ENCODE data around the gene CTF1.
A peak's percentile ranks its signal among the peaks of the same experiment; 100 is the strongest.

The CTF1 gene

DNA sequence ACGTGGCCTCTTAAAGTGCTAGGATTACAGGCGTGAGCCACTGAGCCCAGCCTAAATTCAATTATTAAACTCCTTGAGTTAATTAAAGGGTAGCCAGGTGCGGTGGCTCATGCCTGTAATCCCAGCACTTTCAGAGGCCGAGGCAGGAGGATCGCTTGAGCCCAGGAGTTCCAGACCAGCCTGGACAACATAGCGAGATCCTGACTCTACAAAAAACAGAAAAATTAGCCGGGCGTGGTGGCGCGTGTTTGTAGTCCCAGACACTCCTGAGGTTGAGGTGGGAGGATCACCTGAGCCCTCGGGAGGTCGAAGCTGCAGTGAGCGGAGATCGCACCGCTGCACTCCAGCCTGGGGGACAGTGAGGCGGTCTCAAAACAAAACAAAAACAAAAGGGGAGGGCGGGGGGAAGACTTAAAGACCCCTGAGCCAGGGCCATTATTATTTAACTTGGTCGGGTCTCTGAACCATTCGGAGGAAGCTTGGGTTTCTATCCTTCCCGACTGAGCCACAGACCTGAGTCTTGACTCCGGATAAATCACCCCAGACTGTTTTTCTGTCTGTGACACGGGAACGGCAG lies 22.1 kb upstream of the CTF1 start:
- Histone ChIP-seq H3K36me3 (ENCODE audit: control insufficient read depth, low read length) (peaks cover 11% of the 10 kb centered on the region), H3K4me2 (ENCODE audit: low read length) (peak overlapping the region; percentile 82), H3K4me3 (ENCODE audit: low read length) (peak overlapping the region; percentile 93), H4K20me1 (ENCODE audit: control insufficient read depth, insufficient read depth, low read depth, low read length) (no peaks in the 10 kb centered on the region), H3F3A (ENCODE audit: control insufficient read depth, insufficient read depth) (no peaks in the 10 kb centered on the region), H3K27ac (ENCODE audit: low read depth, low read length) (peak overlapping the region; percentile 54), H3K79me2 (ENCODE audit: control insufficient read depth, low read length) (peaks cover 30% of the 10 kb centered on the region), H3K9me3 (ENCODE audit: control insufficient read depth, insufficient read depth, low read length) (no peaks in the 10 kb centered on the region), H3K9me2 (replicated peaks; ENCODE audit: control insufficient read depth, low read length) (no peaks in the 10 kb centered on the region), H3K27me3 (ENCODE audit: control insufficient read depth, low read length) (no peaks in the 10 kb centered on the region), H3K4me1 (ENCODE audit: control insufficient read depth, low read length) (peaks cover 28% of the 10 kb centered on the region)
- TF ChIP-seq, protein P1, sequence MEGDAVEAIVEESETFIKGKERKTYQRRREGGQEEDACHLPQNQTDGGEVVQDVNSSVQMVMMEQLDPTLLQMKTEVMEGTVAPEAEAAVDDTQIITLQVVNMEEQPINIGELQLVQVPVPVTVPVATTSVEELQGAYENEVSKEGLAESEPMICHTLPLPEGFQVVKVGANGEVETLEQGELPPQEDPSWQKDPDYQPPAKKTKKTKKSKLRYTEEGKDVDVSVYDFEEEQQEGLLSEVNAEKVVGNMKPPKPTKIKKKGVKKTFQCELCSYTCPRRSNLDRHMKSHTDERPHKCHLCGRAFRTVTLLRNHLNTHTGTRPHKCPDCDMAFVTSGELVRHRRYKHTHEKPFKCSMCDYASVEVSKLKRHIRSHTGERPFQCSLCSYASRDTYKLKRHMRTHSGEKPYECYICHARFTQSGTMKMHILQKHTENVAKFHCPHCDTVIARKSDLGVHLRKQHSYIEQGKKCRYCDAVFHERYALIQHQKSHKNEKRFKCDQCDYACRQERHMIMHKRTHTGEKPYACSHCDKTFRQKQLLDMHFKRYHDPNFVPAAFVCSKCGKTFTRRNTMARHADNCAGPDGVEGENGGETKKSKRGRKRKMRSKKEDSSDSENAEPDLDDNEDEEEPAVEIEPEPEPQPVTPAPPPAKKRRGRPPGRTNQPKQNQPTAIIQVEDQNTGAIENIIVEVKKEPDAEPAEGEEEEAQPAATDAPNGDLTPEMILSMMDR (IDR thresholded peaks at IDR 0.05; ENCODE audit: low read depth, low read length, poor library complexity, severe bottlenecking) = no peak
- TF ChIP-seq EZH2phosphoT487 (IDR thresholded peaks at IDR 0.05; ENCODE audit: borderline replicate concordance, low read length) = no peak

DNA sequence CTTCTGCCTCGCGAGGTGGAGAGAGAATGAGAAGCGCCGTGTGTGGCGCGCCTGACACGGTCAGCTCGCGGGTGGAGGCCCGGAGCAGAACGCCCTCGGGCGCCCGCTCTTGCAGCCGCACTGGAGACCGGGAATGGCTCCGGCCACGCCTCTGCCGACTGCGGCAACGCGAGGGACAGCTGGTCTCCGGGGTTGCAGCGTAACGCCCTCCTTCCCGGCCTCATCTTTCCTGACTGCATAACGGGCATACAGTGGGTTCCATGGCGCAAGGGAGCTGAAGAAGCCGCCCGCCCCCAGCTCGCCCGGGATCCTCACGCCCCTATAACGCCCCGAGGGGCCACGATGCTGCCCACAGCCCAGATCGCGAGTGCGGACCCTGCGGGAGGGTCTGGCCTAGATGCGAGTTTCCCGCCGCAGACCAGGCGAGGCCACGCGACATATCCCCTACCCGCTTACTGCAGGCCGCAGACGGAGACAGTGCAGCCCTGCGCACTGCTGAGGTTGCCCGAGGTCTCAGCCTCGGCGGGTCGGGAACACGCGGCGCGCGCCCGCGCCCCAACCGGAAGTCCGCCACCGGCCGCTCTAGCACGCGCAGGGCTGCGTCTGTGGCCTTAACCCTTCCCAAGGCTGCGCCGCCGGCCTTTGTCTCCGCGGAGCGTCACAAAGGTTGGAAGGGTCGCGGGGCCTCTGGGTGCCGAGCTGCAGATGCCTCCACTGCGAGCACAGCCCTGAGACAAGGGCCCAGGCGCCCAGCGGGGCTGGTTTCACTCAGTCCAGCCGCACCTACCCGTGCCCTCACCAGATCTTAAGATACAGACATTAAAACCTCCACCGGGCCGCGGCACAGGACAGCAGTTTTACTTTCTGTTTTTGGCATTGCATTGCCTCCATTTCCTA lies 21.3 kb upstream of the CTF1 start:
- Histone ChIP-seq H3K27me3 (ENCODE audit: control insufficient read depth, low read length) (no peaks in the 10 kb centered on the region), H3K9me3 (ENCODE audit: control insufficient read depth, insufficient read depth, low read length) (no peaks in the 10 kb centered on the region), H3F3A (ENCODE audit: control insufficient read depth, insufficient read depth) (no peaks in the 10 kb centered on the region), H3K9me2 (replicated peaks; ENCODE audit: control insufficient read depth, low read length) (no peaks in the 10 kb centered on the region), H3K27ac (ENCODE audit: low read depth, low read length) (peak overlapping the region; percentile 54), H3K36me3 (ENCODE audit: control insufficient read depth, low read length) (peaks cover 11% of the 10 kb centered on the region), H3K4me3 (ENCODE audit: low read length) (peak overlapping the region; percentile 93), H4K20me1 (ENCODE audit: control insufficient read depth, insufficient read depth, low read depth, low read length) (no peaks in the 10 kb centered on the region), H3K4me2 (ENCODE audit: low read length) (peak overlapping the region; percentile 82), H3K79me2 (ENCODE audit: control insufficient read depth, low read length) (peaks cover 30% of the 10 kb centered on the region), H3K4me1 (ENCODE audit: control insufficient read depth, low read length) (peaks cover 28% of the 10 kb centered on the region)
- TF ChIP-seq, protein P1 (IDR thresholded peaks at IDR 0.05; ENCODE audit: low read depth, low read length, poor library complexity, severe bottlenecking) = peak; percentile 19
- TF ChIP-seq EZH2phosphoT487 (IDR thresholded peaks at IDR 0.05; ENCODE audit: borderline replicate concordance, low read length) = no peak

DNA sequence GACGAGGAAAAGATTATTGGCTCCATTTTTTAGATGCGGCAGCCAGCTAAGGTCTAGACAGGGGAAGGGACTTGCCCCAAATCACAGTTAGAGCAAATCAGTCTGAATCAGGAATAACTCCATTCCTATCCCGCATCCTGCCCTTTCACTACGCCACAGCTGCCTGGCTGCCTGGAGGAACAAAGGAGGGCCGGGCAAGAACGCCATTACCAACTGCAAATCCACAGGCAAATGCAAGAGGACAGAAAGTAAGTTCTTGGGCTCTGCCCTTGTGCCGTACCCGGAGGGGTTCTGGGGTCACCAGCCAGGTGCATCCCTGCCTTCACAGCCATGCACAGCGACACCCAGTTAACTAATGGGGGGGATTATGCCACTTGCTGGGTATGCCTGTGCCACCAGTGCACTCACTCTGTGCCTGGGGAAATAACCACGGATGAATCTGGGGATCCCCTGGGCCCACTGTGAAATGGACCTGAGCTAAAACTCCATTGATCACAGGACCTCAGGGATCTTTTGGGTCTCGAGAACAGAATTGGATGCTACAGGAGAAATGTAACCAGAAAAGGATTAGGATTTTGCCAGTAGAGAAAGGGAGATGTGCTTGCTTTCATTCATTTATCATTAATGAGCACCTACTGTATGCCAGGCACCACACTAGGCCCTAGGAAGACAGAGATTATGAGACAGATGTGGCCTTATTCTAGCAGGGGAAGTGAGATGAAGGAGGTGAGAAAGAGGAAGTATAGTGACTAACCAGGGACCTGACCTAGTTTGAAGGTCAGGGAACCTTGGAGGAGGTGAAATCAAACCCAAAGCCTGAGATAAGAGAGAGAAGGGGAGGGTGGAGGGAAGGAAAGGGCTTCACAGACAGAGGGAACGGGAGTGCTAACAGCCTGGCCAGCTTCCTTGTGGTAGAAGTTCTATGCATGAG lies 20.3 kb upstream of the CTF1 start:
- Histone ChIP-seq H4K20me1 (ENCODE audit: control insufficient read depth, insufficient read depth, low read depth, low read length) (no peaks in the 10 kb centered on the region), H3K9me3 (ENCODE audit: control insufficient read depth, insufficient read depth, low read length) (no peaks in the 10 kb centered on the region), H3K4me1 (ENCODE audit: control insufficient read depth, low read length) (peaks cover 28% of the 10 kb centered on the region), H3K9me2 (replicated peaks; ENCODE audit: control insufficient read depth, low read length) (no peaks in the 10 kb centered on the region), H3K27ac (ENCODE audit: low read depth, low read length) (peak overlapping the region; percentile 54), H3K4me2 (ENCODE audit: low read length) (peak overlapping the region; percentile 82), H3K27me3 (ENCODE audit: control insufficient read depth, low read length) (no peaks in the 10 kb centered on the region), H3K36me3 (ENCODE audit: control insufficient read depth, low read length) (peaks cover 11% of the 10 kb centered on the region), H3F3A (ENCODE audit: control insufficient read depth, insufficient read depth) (no peaks in the 10 kb centered on the region), H3K79me2 (ENCODE audit: control insufficient read depth, low read length) (peaks cover 30% of the 10 kb centered on the region), H3K4me3 (ENCODE audit: low read length) (peak overlapping the region; percentile 93)
- TF ChIP-seq, protein P1 (IDR thresholded peaks at IDR 0.05; ENCODE audit: low read depth, low read length, poor library complexity, severe bottlenecking) = peak; percentile 25
- no peak for TF ChIP-seq EZH2phosphoT487 (IDR thresholded peaks at IDR 0.05; ENCODE audit: borderline replicate concordance, low read length)

Data from DOHH2 (cell line).